Measurements from ENCODE around the gene ABL2. TPM values are rescaled to one million over a fixed set of nuclear protein-coding genes. Genes with fewer than 3 reads are reported as not detected.

Gene ABL2
- total RNA-seq, 1 donor from 2014 or later = 8.9 TPM

DNA sequence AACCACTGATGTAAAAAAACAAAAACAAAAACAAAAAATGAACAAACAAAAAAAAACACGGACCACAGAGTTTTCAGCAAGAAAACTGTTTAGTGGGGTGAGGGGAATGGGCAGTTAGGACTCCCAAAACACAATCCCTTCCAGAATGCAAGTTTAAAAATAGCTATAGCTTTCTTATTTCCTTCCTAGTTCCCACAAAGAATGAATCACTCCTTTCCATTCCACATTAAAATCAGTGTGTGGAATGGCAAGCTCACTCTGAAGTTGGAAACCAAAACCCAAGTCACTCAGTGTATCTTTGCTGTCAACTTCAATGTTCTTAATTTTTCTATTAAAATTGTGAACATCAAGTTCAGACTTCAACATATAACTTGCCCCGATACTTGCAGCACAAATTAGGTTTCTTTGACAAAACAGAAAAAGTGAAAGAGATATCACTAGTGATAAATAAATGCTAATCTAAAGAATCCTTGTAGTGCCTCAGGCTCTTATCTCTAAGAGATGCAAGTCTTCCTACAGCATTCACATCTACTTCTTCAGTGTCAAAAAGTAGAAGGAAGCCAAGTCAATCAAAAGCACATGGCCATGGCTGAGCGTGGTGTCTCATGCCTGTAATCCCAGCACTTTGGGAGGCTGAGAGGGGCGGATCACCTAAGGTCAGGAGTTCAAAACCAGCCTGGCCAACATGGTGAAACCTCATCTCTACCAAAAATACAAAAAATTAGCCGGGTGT, 102.1 kb downstream of the ABL2 start:
- Histone ChIP-seq H3K36me3 (ENCODE audit: control insufficient read depth in 3 of 3, insufficient read depth in 3 of 3, low read length in 3 of 3) (peaks cover 2 to 8% (median 4%) of the 10 kb centered on the region in 3 donors), H3K9ac (ENCODE audit: low read depth in 1 of 3, low read length in 3 of 3) (no peak overlapping the region), H3K9me3 (ENCODE audit: control insufficient read depth in 3 of 3, low read length in 3 of 3) (no peaks in the 10 kb centered on the region), H3K4me1 (ENCODE audit: control insufficient read depth in 3 of 3, insufficient read depth in 3 of 3, low read length in 3 of 3) (peaks cover 0 to 9% (median 3%) of the 10 kb centered on the region in 3 donors), H3K4me3 (ENCODE audit: low read length in 3 of 3) (no peak overlapping the region), H3K27me3 (ENCODE audit: control insufficient read depth in 3 of 3, insufficient read depth in 3 of 3, low read length in 3 of 3) (no peaks in the 10 kb centered on the region), H3K27ac (ENCODE audit: low read depth, low read length) (peak overlapping the region; percentile 28)

DNA sequence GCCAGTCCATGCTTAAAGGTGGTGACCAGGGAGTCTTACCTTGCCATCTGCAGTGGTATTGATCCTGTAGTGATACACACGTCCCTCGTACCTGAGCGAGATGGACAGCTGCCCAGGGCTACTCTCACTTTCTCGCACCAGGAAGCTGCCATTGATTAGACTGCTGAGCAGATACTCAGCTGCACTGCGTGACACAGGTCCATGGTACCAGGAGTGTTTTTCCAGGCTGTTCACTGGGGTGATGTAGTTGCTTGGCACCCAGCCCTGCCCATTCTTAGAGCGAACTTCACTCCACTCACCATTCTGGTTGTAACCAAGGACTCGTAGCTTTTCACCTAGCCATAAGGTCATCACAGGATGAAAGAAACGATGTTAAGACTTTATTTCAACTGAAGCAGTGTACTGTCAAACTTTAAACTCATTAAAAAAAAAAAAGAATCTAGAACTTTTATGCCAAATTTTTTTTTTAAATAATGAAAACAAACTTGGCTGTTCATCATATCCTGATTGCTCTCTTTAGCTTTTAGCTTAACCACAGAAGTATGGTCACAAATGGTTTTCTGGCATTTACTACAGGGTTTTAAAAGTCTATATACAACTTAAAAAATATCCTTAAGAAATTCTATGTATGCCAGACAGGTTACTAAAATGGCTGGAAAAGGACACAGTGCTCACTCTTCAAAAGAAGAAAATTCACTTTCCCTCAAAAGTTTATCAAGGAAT, 103.0 kb downstream of the ABL2 start:
- peaks cover 0 to 9% (median 3%) of the 10 kb centered on the region in 3 donors for H3K4me1 ChIP-seq (ENCODE audit: control insufficient read depth in 3 of 3, insufficient read depth in 3 of 3, low read length in 3 of 3)
- no peak overlapping the region for H3K9ac ChIP-seq (ENCODE audit: low read depth in 1 of 3, low read length in 3 of 3)
- H3K27me3 ChIP-seq (ENCODE audit: control insufficient read depth in 3 of 3, insufficient read depth in 3 of 3, low read length in 3 of 3) = no peaks in the 10 kb centered on the region
- H3K36me3 ChIP-seq (ENCODE audit: control insufficient read depth in 3 of 3, insufficient read depth in 3 of 3, low read length in 3 of 3) = peaks cover 2 to 9% (median 4%) of the 10 kb centered on the region in 3 donors
- peak overlapping the region; percentile 28 for H3K27ac ChIP-seq (ENCODE audit: low read depth, low read length)
- no peaks in the 10 kb centered on the region for H3K9me3 ChIP-seq (ENCODE audit: control insufficient read depth in 3 of 3, low read length in 3 of 3)
- H3K4me3 ChIP-seq (ENCODE audit: low read length in 3 of 3) = no peak overlapping the region

GRCh38 chr1:179124873-179125272, 104.6 kb downstream of the ABL2 start:
- Histone ChIP-seq H3K9me3 (ENCODE audit: control insufficient read depth in 3 of 3, low read length in 3 of 3) (no peaks in the 10 kb centered on the region), H3K4me3 (ENCODE audit: low read length in 3 of 3) (no peak overlapping the region), H3K36me3 (ENCODE audit: control insufficient read depth in 3 of 3, insufficient read depth in 3 of 3, low read length in 3 of 3) (peaks cover 2 to 9% (median 6%) of the 10 kb centered on the region in 3 donors), H3K9ac (ENCODE audit: low read depth in 1 of 3, low read length in 3 of 3) (no peak overlapping the region), H3K4me1 (ENCODE audit: control insufficient read depth in 3 of 3, insufficient read depth in 3 of 3, low read length in 3 of 3) (peaks cover 0 to 4% (median 3%) of the 10 kb centered on the region in 3 donors), H3K27ac (ENCODE audit: low read depth, low read length) (no peak overlapping the region), H3K27me3 (ENCODE audit: control insufficient read depth in 3 of 3, insufficient read depth in 3 of 3, low read length in 3 of 3) (no peaks in the 10 kb centered on the region)

GRCh38 chr1:179121159-179121938, 108.1 kb downstream of the ABL2 start:
- no peaks in the 10 kb centered on the region for H3K27me3 ChIP-seq (ENCODE audit: control insufficient read depth in 3 of 3, insufficient read depth in 3 of 3, low read length in 3 of 3)
- no peak overlapping the region for H3K27ac ChIP-seq (ENCODE audit: low read depth, low read length)
- H3K36me3 ChIP-seq (ENCODE audit: control insufficient read depth in 3 of 3, insufficient read depth in 3 of 3, low read length in 3 of 3) = peaks cover 15 to 26% (median 16%) of the 10 kb centered on the region in 3 donors
- H3K4me3 ChIP-seq (ENCODE audit: low read length in 3 of 3) = no peak overlapping the region
- peaks cover 0 to 2% (median 0%) of the 10 kb centered on the region in 3 donors for H3K4me1 ChIP-seq (ENCODE audit: control insufficient read depth in 3 of 3, insufficient read depth in 3 of 3, low read length in 3 of 3)
- no peak overlapping the region for H3K9ac ChIP-seq (ENCODE audit: low read depth in 1 of 3, low read length in 3 of 3)
- H3K9me3 ChIP-seq (ENCODE audit: control insufficient read depth in 3 of 3, low read length in 3 of 3) = no peaks in the 10 kb centered on the region

DNA sequence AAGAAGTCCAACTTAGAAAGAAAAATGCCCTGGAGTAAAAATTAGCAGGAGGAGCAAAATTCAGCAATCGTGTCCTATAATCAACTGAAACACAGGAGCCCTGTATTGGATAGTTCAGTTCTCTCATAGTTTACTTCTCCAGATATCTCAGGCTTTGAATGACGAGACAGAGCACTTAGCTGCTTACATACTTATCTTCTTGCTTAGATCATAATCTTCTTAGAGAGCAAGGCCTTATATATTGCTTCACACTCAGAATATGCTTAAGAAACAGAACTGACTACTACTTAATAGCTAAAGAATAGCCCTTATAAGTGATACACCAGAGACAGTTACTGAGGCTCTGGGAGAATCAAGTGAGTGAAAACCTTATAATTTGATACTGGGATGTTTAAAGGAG, 108.7 kb downstream of the ABL2 start:
- no peaks in the 10 kb centered on the region for H3K27me3 ChIP-seq (ENCODE audit: control insufficient read depth in 3 of 3, insufficient read depth in 3 of 3, low read length in 3 of 3)
- H3K9ac ChIP-seq (ENCODE audit: low read depth in 1 of 3, low read length in 3 of 3) = no peak overlapping the region
- H3K36me3 ChIP-seq (ENCODE audit: control insufficient read depth in 3 of 3, insufficient read depth in 3 of 3, low read length in 3 of 3) = peaks cover 16 to 23% (median 18%) of the 10 kb centered on the region in 3 donors
- no peaks in the 10 kb centered on the region for H3K9me3 ChIP-seq (ENCODE audit: control insufficient read depth in 3 of 3, low read length in 3 of 3)
- no peak overlapping the region for H3K27ac ChIP-seq (ENCODE audit: low read depth, low read length)
- no peaks in the 10 kb centered on the region for H3K4me1 ChIP-seq (ENCODE audit: control insufficient read depth in 3 of 3, insufficient read depth in 3 of 3, low read length in 3 of 3)
- no peak overlapping the region for H3K4me3 ChIP-seq (ENCODE audit: low read length in 3 of 3)

DNA sequence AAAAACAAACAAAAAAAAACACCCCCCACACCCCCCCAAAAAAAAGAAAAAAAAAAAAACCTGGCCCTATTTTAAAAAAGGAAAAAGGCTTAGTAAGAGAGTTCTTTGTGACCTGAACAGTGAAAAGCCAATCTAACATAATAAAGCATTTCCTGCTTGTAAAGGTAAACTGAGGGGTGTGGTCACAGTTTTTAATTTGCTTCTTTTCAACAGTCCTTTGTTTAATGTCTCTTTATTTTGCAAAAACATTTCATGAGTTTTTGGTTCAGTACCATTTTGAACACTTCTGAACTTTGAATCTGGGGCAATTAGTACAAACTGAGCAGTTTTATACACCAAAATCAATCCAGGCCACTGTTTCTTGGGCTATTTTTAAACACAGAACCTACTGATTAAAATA, 110.0 kb downstream of the ABL2 start:
- H3K27ac ChIP-seq (ENCODE audit: low read depth, low read length) = no peak overlapping the region
- H3K4me1 ChIP-seq (ENCODE audit: control insufficient read depth in 3 of 3, insufficient read depth in 3 of 3, low read length in 3 of 3) = no peaks in the 10 kb centered on the region
- H3K36me3 ChIP-seq (ENCODE audit: control insufficient read depth in 3 of 3, insufficient read depth in 3 of 3, low read length in 3 of 3) = peaks cover 19 to 27% (median 19%) of the 10 kb centered on the region in 3 donors
- H3K9me3 ChIP-seq (ENCODE audit: control insufficient read depth in 3 of 3, low read length in 3 of 3) = no peaks in the 10 kb centered on the region
- H3K27me3 ChIP-seq (ENCODE audit: control insufficient read depth in 3 of 3, insufficient read depth in 3 of 3, low read length in 3 of 3) = no peaks in the 10 kb centered on the region
- no peak overlapping the region for H3K9ac ChIP-seq (ENCODE audit: low read depth in 1 of 3, low read length in 3 of 3)
- H3K4me3 ChIP-seq (ENCODE audit: low read length in 3 of 3) = no peak overlapping the region

GRCh38 chr1:179115181-179115580, 114.3 kb downstream of the ABL2 start:
- Histone ChIP-seq H3K27me3 (ENCODE audit: control insufficient read depth in 3 of 3, insufficient read depth in 3 of 3, low read length in 3 of 3) (no peaks in the 10 kb centered on the region), H3K4me3 (ENCODE audit: low read length in 3 of 3) (no peak overlapping the region), H3K9ac (ENCODE audit: low read depth in 1 of 3, low read length in 3 of 3) (no peak overlapping the region), H3K4me1 (ENCODE audit: control insufficient read depth in 3 of 3, insufficient read depth in 3 of 3, low read length in 3 of 3) (no peaks in the 10 kb centered on the region), H3K36me3 (ENCODE audit: control insufficient read depth in 3 of 3, insufficient read depth in 3 of 3, low read length in 3 of 3) (peaks cover 27 to 48% (median 29%) of the 10 kb centered on the region in 3 donors), H3K27ac (ENCODE audit: low read depth, low read length) (no peak overlapping the region), H3K9me3 (ENCODE audit: control insufficient read depth in 3 of 3, low read length in 3 of 3) (no peaks in the 10 kb centered on the region)

GRCh38 chr1:179108644-179109043, 120.8 kb downstream of the ABL2 start:
- Histone ChIP-seq H3K4me3 (ENCODE audit: low read length in 3 of 3) (no peak overlapping the region), H3K9ac (ENCODE audit: low read depth in 1 of 3, low read length in 3 of 3) (no peak overlapping the region), H3K27ac (ENCODE audit: low read depth, low read length) (no peak overlapping the region), H3K27me3 (ENCODE audit: control insufficient read depth in 3 of 3, insufficient read depth in 3 of 3, low read length in 3 of 3) (no peaks in the 10 kb centered on the region), H3K9me3 (ENCODE audit: control insufficient read depth in 3 of 3, low read length in 3 of 3) (no peaks in the 10 kb centered on the region), H3K4me1 (ENCODE audit: control insufficient read depth in 3 of 3, insufficient read depth in 3 of 3, low read length in 3 of 3) (peaks cover 13 to 23% (median 18%) of the 10 kb centered on the region in 3 donors), H3K36me3 (ENCODE audit: control insufficient read depth in 3 of 3, insufficient read depth in 3 of 3, low read length in 3 of 3) (peaks cover 27 to 46% (median 34%) of the 10 kb centered on the region in 3 donors)

- Histone ChIP-seq H3K9ac (ENCODE audit: low read depth in 1 of 3, low read length in 3 of 3) (no peak overlapping the region), H3K36me3 (ENCODE audit: control insufficient read depth in 3 of 3, insufficient read depth in 3 of 3, low read length in 3 of 3) (peaks cover 27 to 46% (median 34%) of the 10 kb centered on the region in 3 donors)
Measured at GRCh38 chr1:179107706-179108629, 121.5 kb downstream of the ABL2 start.

More at GRCh38 chr1:179107706-179108629, 121.5 kb downstream of the ABL2 start:
- no peaks in the 10 kb centered on the region for H3K27me3 ChIP-seq (ENCODE audit: control insufficient read depth in 3 of 3, insufficient read depth in 3 of 3, low read length in 3 of 3)
- no peak overlapping the region for H3K27ac ChIP-seq (ENCODE audit: low read depth, low read length)
- H3K4me1 ChIP-seq (ENCODE audit: control insufficient read depth in 3 of 3, insufficient read depth in 3 of 3, low read length in 3 of 3) = peaks cover 13 to 23% (median 18%) of the 10 kb centered on the region in 3 donors
- H3K4me3 ChIP-seq (ENCODE audit: low read length in 3 of 3) = no peak overlapping the region
- no peaks in the 10 kb centered on the region for H3K9me3 ChIP-seq (ENCODE audit: control insufficient read depth in 3 of 3, low read length in 3 of 3)
